H9 (cell line): ENCODE measurements around the gene NDUFB10. TPM values are rescaled to one million over a fixed set of nuclear protein-coding genes. Genes with fewer than 3 reads are reported as not detected.

ENCODE experiments used
- DNase-seq: peaks from one replicate; pipeline ENCODE4 v3.0.0-alpha.2; 2017
- H2AFZ ChIP-seq: one replicate; pipeline ENCODE4 v1.6.1; 2013; ENCODE audit warnings: mild to moderate bottlenecking, low read length, control low read depth, moderate library complexity
- H2AK5ac ChIP-seq: 2 replicates; pipeline ENCODE4 v1.6.1; 2013; ENCODE audit warnings: low read length, control low read depth, mixed read lengths; ENCODE audit not compliant: insufficient read length
- H2BK120ac ChIP-seq: one replicate; pipeline ENCODE4 v1.6.1; 2013; ENCODE audit warnings: low read depth, mild to moderate bottlenecking, low read length, control low read depth, inconsistent platforms; ENCODE audit not compliant: poor library complexity, severe bottlenecking
- H2BK12ac ChIP-seq: 2 replicates; pipeline ENCODE4 v1.6.1; 2013; ENCODE audit warnings: low read length, control low read depth, mixed read lengths, low read depth; ENCODE audit not compliant: insufficient read length
- H2BK15ac ChIP-seq: 2 replicates; pipeline ENCODE4 v1.6.1; 2013; ENCODE audit warnings: low read depth, low read length, control low read depth
- H2BK20ac ChIP-seq: one replicate; pipeline ENCODE4 v1.6.1; 2013; ENCODE audit warnings: low read depth, mild to moderate bottlenecking, low read length, control low read depth, inconsistent platforms; ENCODE audit not compliant: poor library complexity, severe bottlenecking
- H2BK5ac ChIP-seq: 2 replicates; pipeline ENCODE4 v1.6.1; 2013; ENCODE audit warnings: low read length, control low read depth, mixed read lengths; ENCODE audit not compliant: insufficient read length
- H3K14ac ChIP-seq: 2 replicates; pipeline ENCODE4 v1.6.1; 2013; ENCODE audit warnings: low read length, control low read depth; ENCODE audit not compliant: insufficient read depth
- H3K18ac ChIP-seq: 2 replicates; pipeline ENCODE4 v1.6.1; 2013; ENCODE audit warnings: low read depth, mild to moderate bottlenecking, mixed read lengths, low read length, control low read depth; ENCODE audit not compliant: insufficient read length
- H3K23ac ChIP-seq: 2 replicates; pipeline ENCODE4 v1.6.1; 2013; ENCODE audit warnings: low read length, control low read depth, mixed read lengths, low read depth; ENCODE audit not compliant: insufficient read length
- H3K23me2 ChIP-seq: 2 replicates; pipeline ENCODE4 v1.6.1; 2013; ENCODE audit warnings: low read depth, mild to moderate bottlenecking, mixed read lengths, low read length, control low read depth; ENCODE audit not compliant: insufficient read length, poor library complexity, severe bottlenecking
- H3K27ac ChIP-seq: 2 replicates; pipeline ENCODE4 v1.5.1; 2013; ENCODE audit warnings: low read length, control low read depth, mixed read lengths, low read depth; ENCODE audit not compliant: insufficient read length
- H3K27me3 ChIP-seq: 2 replicates; pipeline ENCODE4 v1.6.1; 2013; ENCODE audit warnings: low read length, control low read depth, inconsistent platforms; ENCODE audit not compliant: insufficient read depth
- H3K4ac ChIP-seq: 2 replicates; pipeline ENCODE4 v1.6.1; 2013; ENCODE audit warnings: low read depth, mild to moderate bottlenecking, control low read depth, inconsistent platforms, low read length, moderate library complexity
- H3K4me1 ChIP-seq: 2 replicates; pipeline ENCODE4 v1.6.1; 2013; ENCODE audit warnings: low read length, control low read depth, inconsistent platforms; ENCODE audit not compliant: insufficient read depth
- H3K4me2 ChIP-seq: 2 replicates; pipeline ENCODE4 v1.6.1; 2013; ENCODE audit warnings: low read length, control low read depth, mixed read lengths; ENCODE audit not compliant: insufficient read length, insufficient read depth
- H3K56ac ChIP-seq: 2 replicates; pipeline ENCODE4 v1.6.1; 2013; ENCODE audit warnings: low read depth, mild to moderate bottlenecking, mixed read lengths, low read length, control low read depth; ENCODE audit not compliant: insufficient read length
- H3K79me1 ChIP-seq: 2 replicates; pipeline ENCODE4 v1.6.1; 2013; ENCODE audit warnings: low read depth, mild to moderate bottlenecking, moderate library complexity, low read length, control low read depth, inconsistent platforms; ENCODE audit not compliant: insufficient read depth, poor library complexity, severe bottlenecking
- H3K79me2 ChIP-seq: 2 replicates; pipeline ENCODE4 v1.6.1; 2013; ENCODE audit warnings: low read length, control low read depth, inconsistent platforms; ENCODE audit not compliant: insufficient read depth
- H3K9ac ChIP-seq: 2 replicates; pipeline ENCODE4 v1.6.1; 2013; ENCODE audit warnings: low read length, control low read depth, mixed read lengths; ENCODE audit not compliant: insufficient read length; ENCODE audit errors: extremely low read depth
- H3K9me3 ChIP-seq: one replicate; pipeline ENCODE4 v1.6.1; 2013; ENCODE audit warnings: low read depth, low read length, inconsistent platforms; ENCODE audit not compliant: control insufficient read depth
- H3T11ph ChIP-seq: one replicate; pipeline ENCODE4 v1.6.1; 2013; ENCODE audit warnings: mild to moderate bottlenecking, low read length, control low read depth, inconsistent platforms
- H4K20me1 ChIP-seq: one replicate; pipeline ENCODE4 v1.6.1; 2013; ENCODE audit not compliant: control insufficient read depth, insufficient read length, insufficient read depth
- H4K5ac ChIP-seq: 2 replicates; pipeline ENCODE4 v1.6.1; 2013; ENCODE audit warnings: low read depth, mild to moderate bottlenecking, mixed read lengths, low read length, control low read depth; ENCODE audit not compliant: insufficient read length
- H4K8ac ChIP-seq: replicated peaks from 2 replicates; pipeline ENCODE4 v1.6.1; 2013; ENCODE audit warnings: low read length, control low read depth, mixed read lengths, low read depth; ENCODE audit not compliant: insufficient read length
- H4K91ac ChIP-seq: 2 replicates; pipeline ENCODE4 v1.6.1; 2013; ENCODE audit warnings: low read depth, mild to moderate bottlenecking, moderate library complexity, mixed read lengths, low read length, control low read depth; ENCODE audit not compliant: insufficient read length
- H3K27ac Mint-ChIP-seq, 3 experiments: 2 replicates in 2 of 3; 3 replicates in 1 of 3; pipeline ENCODE4 v1.8.0; 2020 to 2021; ENCODE audit warnings: mixed read lengths in 3 of 3, mild to moderate bottlenecking in 1 of 3, moderate library complexity in 1 of 3
- H3K27me3 Mint-ChIP-seq: 2 replicates; pipeline ENCODE4 v1.8.0; 2021; ENCODE audit warnings: low read depth, mild to moderate bottlenecking, moderate library complexity, mixed read lengths
- H3K36me3 Mint-ChIP-seq, 3 experiments: 2 replicates in 2 of 3; 3 replicates in 1 of 3; pipeline ENCODE4 v1.8.0; 2020 to 2021; ENCODE audit warnings: low read depth in 3 of 3, mixed read lengths in 3 of 3; ENCODE audit not compliant: insufficient read depth in 1 of 3
- H3K4me1 Mint-ChIP-seq, 2 experiments: 2 replicates each; pipeline ENCODE4 v1.8.0; 2020; ENCODE audit warnings: mixed read lengths in 2 of 2
- H3K4me3 Mint-ChIP-seq, 2 experiments: 2 replicates in 1 of 2; 3 replicates in 1 of 2; pipeline ENCODE4 v1.8.0; 2020 to 2021; ENCODE audit warnings: mild to moderate bottlenecking in 2 of 2, mixed read lengths in 2 of 2, moderate library complexity in 1 of 2
- H3K9me3 Mint-ChIP-seq, 2 experiments: 2 replicates in 1 of 2; 3 replicates in 1 of 2; pipeline ENCODE4 v1.8.0; 2020; ENCODE audit warnings: mild to moderate bottlenecking in 2 of 2, mixed read lengths in 2 of 2, moderate library complexity in 1 of 2
- whole genome bisulfite sequencing: extraction: QIAGEN DNeasy Blood & Tissue Kit; methylation state at CpG from one replicate; pipeline ENCODE4 v1.1.7; 2013; ENCODE audit warnings: missing lambda C conversion rate, low lambda C conversion rate, mixed read lengths; ENCODE audit not compliant: insufficient read length; ENCODE audit errors: extremely low coverage; 5-methylcytosine and 5-hydroxymethylcytosine counted together
- total RNA-seq: library from RNA; stranded (reverse); gene quantifications from 2 replicates; pipeline ENCODE4 v1.2.1, GENCODE V29; 2021
- TF ChIP-seq, protein P1 (sequence below): fragments of 200-600 bp; sonication (generic); conservative IDR thresholded peaks from 3 replicates; pipeline ENCODE4 v1.8.0; 2021; ENCODE audit warnings: antibody characterized with exemption, mild to moderate bottlenecking

The NDUFB10 gene
- total RNA-seq, 1 experiment from 2014 or later: 191 TPM

DNA sequence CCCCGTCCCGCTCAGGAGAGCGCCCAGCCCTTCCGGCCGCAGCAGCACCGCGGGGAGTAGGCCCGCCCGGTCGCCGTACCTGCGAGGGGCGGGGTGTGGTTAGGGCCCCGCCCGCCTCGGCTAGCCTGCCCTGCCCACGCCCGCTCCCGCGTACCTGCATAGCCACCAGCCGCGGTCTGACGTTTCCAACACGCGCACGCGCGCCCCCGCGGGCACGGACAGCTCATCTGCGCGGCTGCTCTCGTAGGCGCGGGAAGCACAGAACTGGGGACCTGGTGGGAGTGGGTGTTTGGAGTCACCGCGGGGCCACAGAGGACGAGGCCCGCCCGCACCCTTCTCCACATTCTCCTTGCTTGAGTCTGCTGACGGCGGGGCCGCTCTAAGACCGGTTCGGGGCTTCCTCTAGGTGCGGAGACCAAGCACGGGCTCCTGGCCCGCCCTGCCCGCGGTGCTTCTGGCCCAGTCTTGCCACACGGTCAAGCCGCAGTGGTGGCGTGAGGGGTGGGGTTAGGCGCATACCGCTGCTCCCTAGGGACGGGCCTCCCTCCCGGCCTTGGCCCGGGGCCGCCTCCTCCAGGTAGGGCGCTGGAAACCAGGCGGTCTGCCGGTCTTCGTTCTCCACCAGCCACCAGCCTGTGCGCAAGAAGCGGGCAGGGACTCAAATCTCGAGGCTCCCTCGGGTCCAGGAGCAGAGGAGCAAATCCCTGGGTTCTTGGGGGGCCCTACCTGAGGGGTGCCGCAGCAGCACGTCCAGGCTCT, 20.1 kb downstream of the NDUFB10 start:
- no peak overlapping the region for H2BK5ac ChIP-seq
- H4K8ac ChIP-seq: no peak overlapping the region
- H4K91ac ChIP-seq: no peak overlapping the region
- H2BK15ac ChIP-seq: no peak overlapping the region
- no peak overlapping the region for H3K4ac ChIP-seq
- no CpG with 5 or more reads among the region's 70 CpGs for WGBS
- no peak overlapping the region for H3K27ac ChIP-seq
- Mint-ChIP-seq H3K4me1 (peaks cover 13 to 18% of the 10 kb centered on the region in 2 experiments), H3K4me3 (peak overlapping the region; percentile 53 to 70), H3K27ac (no peak overlapping the region), H3K36me3 (peaks cover 10 to 23% (median 22%) of the 10 kb centered on the region in 3 experiments), H3K9me3 (no peaks in the 10 kb centered on the region), H3K27me3 (peaks cover 40% of the 10 kb centered on the region)
- TF ChIP-seq, protein P1, sequence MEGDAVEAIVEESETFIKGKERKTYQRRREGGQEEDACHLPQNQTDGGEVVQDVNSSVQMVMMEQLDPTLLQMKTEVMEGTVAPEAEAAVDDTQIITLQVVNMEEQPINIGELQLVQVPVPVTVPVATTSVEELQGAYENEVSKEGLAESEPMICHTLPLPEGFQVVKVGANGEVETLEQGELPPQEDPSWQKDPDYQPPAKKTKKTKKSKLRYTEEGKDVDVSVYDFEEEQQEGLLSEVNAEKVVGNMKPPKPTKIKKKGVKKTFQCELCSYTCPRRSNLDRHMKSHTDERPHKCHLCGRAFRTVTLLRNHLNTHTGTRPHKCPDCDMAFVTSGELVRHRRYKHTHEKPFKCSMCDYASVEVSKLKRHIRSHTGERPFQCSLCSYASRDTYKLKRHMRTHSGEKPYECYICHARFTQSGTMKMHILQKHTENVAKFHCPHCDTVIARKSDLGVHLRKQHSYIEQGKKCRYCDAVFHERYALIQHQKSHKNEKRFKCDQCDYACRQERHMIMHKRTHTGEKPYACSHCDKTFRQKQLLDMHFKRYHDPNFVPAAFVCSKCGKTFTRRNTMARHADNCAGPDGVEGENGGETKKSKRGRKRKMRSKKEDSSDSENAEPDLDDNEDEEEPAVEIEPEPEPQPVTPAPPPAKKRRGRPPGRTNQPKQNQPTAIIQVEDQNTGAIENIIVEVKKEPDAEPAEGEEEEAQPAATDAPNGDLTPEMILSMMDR: no peak
- H3K23me2 ChIP-seq: peaks cover 17% of the 10 kb centered on the region
- no peaks in the 10 kb centered on the region for H3K9me3 ChIP-seq
- no peak overlapping the region for H3K23ac ChIP-seq
- H3K9ac ChIP-seq: no peak overlapping the region
- no peak overlapping the region for H2AFZ ChIP-seq
- no peak overlapping the region for H3K18ac ChIP-seq
- H3K4me2 ChIP-seq: peak overlapping the region; percentile 40
- no peak overlapping the region for H2AK5ac ChIP-seq
- no peak overlapping the region for H3K56ac ChIP-seq
- H3K27me3 ChIP-seq: peaks cover 22% of the 10 kb centered on the region
- no peaks in the 10 kb centered on the region for H4K20me1 ChIP-seq
- H3K14ac ChIP-seq: no peak overlapping the region
- no peak overlapping the region for H4K5ac ChIP-seq
- DNase-seq: peak; percentile 78
- no peak overlapping the region for H2BK20ac ChIP-seq
- H2BK12ac ChIP-seq: no peak overlapping the region
- H3K4me1 ChIP-seq: no peaks in the 10 kb centered on the region
- H3T11ph ChIP-seq: no peak overlapping the region
- no peaks in the 10 kb centered on the region for H3K79me2 ChIP-seq
- H2BK120ac ChIP-seq: no peak overlapping the region
- H3K79me1 ChIP-seq: no peaks in the 10 kb centered on the region
